Sciatic nerve (tissue), 2 donors: ENCODE results near the gene MYBPC3. TPM values are rescaled to one million over a fixed set of nuclear protein-coding genes. Genes with fewer than 3 reads are reported as not detected.

ENCODE experiments used
- ATAC-seq: fragments of 200-7000 bp; cut with Tn5 transposase; one replicate; pipeline ENCODE4 v1.9.1; 2020; ENCODE audit warnings: mild to moderate bottlenecking, moderate library complexity
- DNase-seq: peaks from one replicate; pipeline ENCODE4 v3.0.0-alpha.2; 2020; ENCODE audit warnings: low spot score
- intact Hi-C: fragments of 100-400 bp; cut with DNase I; formaldehyde crosslinking; loops from one replicate; pipeline ENCODE4 v1.14.2; 2022
- microRNA-seq: library from miRNA; unstranded; fragments of <30 nt; microRNA quantifications from one replicate; pipeline ENCODE4 v1.2.0, GENCODE V29; 2020
- total RNA-seq: library from RNA; stranded (reverse); fragmentation: NEBNext Ultra II Directional; extraction: Animal tissue kit (Norgen Biotek cat#: 25700); gene quantifications from one replicate; pipeline ENCODE4 v1.2.1, GENCODE V29; 2021
- donor health status: DM: no; HTN: no; CAD: no.
- donor health status: DM: no; HTN: no; CAD: no.

The MYBPC3 gene
- total RNA-seq, 1 donor from 2014 or later = 0.53 TPM

DNA sequence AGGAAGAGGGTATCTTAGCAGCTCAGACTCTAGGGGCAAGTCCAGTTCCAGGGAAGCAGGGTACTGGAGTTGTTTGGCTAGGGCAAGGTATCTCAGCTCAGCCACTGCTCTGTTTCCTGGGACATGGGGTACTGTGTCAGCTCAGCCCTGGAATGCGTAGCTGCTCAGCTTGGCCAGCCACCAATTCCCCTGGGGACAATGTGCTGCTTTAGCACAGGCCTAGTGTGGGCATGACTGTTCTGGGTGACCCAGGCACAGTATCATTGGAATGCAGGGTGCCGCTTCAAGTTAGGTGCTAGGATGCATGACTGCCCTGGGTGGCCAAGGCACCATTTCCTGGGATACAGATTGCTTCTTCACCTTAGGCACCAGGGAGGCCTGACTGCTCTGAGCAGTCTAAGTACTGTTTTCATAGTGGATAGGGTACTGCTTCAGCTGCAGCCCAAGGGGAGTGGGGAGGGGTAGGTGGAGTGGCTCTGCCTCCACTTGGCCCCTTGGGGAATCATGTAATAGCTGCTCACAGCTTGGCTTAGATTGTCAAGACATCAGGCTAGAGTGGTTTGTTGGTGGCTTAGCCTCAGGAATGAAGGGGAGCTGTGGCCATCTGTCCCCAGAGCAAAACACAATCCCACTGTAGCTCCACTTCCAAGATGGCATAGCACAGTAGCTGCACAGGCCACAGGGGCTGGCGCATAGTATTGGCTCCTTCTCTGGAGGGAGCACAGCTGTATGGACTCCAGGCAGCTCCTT lies 46.6 kb downstream of the MYBPC3 start:
- intact Hi-C loops = loop anchor here (5.0 kb wide), 1 partner anchor 964 kb away; no protein-coding TSS in a partner anchor
- ATAC-seq = peak; percentile 75

DNA sequence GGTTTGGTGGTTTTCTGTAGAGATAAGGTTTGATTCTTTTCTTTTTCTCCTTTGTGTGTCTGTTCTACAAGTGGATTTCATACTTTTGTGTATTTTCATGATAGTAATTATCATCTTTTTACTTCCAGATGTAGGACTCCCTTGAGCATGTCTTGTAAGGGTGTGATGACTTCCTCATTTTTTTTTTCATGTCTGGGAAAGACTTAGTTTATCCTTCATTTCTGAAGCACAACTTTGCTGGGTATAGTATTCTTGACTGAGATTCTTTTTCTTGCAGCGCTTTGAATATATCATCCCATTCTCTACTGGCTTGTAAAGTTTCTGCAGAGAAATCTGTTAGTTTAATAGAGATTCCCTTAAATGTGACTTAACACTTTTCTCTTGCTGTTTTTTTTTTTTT lies 49.6 kb downstream of the MYBPC3 start:
- intact Hi-C loops = no loop called here
- ATAC-seq (no peak), DNase-seq (no peak)

More for the DNA sequence above, 46.6 kb downstream of the MYBPC3 start:
- DNase-seq = no peak

DNA sequence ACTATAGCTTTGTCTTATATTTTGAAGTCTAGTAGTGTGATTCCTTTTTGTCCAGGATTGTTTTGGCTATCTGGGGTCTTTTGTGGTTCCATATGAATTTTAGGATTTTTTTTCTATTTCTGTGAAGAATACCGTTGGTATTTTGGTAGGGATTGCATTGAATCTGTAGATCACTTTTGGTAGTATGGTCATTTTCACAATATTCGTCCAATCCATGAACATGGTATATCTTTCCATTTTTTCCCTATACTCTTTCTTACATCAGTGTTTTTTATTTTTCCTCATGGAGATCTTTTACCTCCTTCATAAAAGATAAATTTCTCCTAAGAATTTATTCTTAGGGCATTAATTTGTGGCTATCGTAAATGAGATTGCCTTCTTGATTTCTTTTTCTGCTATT lies 53.4 kb downstream of the MYBPC3 start:
- intact Hi-C loops = no loop called here
- DNase-seq = no peak
- no peak for ATAC-seq

DNA sequence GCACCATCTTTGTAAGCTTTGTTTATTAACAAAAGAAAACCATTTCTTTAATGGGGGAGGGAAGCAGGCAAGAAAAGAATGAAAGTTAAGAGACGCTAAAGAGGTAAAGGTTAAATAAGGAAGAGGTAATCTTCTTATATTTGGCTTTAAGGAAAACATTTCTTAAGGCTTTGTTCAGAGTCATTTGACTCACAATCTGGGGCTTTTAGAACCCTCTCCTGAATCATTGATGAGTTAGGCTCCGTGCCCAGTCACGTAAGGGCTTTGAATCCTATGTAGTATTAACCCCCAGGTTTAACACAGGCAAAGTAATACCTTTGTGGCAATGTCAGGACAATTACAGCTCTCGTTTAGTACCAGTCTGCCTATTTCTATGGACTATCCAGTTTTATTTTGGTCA lies 56.5 kb downstream of the MYBPC3 start:
- ATAC-seq = no peak
- intact Hi-C loops = no loop called here

DNA sequence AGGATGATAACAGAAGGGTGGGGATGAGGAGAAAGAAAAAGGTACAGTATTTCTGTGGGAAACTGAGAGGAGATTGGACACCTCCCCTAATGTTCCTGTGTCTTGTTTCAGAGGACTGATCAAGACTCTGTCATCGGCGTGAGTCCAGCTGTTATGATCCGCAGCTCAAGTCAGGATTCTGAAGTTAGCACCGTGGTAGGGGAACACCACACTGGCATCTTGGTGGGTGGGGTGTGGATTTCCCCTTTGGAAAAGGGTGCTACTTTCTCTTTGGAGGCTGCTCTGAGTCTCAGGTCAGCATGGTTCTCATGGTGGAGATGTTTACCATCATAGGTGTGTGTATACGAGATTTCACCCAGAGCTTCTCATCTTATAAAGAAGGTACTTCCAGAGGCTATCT lies 57.1 kb downstream of the MYBPC3 start:
- intact Hi-C loops = no loop called here
- ATAC-seq (no peak), DNase-seq (no peak)

More for the DNA sequence above, 56.5 kb downstream of the MYBPC3 start:
- DNase-seq = no peak

DNA sequence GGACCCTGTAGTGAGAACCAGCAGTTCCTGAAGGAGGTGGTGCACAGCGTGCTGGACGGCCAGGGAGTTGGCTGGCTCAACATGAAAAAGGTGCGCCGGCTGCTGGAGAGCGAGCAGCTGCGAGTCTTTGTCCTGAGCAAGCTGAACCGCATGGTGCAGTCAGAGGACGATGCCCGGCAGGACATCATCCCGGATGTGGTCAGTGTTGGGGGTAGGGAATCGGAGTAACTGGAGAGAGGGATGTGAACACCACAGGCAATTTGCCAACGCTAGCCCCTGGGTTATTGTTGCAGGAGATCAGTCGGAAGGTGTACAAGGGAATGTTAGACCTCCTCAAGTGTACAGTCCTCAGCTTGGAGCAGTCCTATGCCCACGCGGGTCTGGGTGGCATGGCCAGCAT lies 62.6 kb downstream of the MYBPC3 start:
- intact Hi-C loops = no loop called here
- DNase-seq (no peak), ATAC-seq (no peak)

DNA sequence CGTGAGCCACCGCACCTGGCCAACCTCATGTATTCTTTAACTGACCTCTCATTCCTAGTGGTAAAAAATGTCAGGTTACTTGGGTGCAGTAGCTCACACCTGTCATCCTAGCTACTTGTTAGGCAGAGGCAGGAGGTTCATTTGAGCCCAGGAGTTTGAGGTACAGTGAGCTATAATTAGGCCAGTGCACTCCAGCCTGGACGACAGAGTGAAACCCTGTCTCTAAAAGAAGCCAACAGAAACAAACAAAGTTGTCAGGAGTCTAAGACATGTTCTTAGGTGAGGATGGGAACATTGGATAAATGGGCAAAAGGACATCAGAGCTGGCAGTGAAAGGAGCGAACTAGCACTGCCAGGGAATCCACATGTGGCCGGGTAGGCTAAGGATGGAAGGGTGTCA lies 64.4 kb downstream of the MYBPC3 start:
- no peak for DNase-seq
- no peak for ATAC-seq
- intact Hi-C loops = no loop called here

DNA sequence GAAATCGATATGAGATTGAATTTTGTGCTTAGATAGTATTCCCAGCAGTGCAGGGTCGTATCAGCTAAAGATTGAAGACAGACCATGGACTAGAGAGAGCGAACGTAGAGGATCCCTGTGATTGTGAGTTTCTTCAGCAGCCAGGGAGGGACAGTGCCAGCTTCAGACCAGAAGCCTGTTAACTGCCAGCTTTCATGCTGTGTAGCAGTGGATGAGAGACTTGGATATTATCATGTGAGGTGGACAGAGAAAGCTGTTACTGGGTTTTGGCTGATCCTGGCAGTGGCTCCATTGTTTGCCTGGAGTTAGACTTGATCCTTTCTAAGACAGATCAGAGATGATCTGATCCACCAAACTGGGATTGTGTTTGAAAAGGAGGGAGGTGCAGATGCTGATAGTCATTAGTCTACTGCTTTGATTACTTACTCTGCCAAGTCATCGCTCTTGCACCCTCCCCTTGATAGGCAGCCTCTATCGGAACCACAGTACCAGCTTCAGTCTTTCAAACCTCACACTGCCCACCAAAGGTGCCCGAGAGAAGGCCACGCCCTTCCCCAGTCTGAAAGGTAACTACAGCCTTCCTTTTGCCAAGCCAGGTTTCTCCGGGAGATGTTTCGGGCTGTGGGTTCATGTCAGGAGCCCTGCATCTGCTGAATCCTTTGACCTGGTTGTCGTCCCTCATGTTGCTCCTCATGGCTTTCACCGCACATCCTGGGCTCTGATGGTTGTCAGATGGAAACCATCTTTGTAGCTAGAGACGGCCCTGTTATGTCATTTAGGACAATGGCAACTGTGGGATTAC lies 66.3 kb downstream of the MYBPC3 start:
- ATAC-seq (no peak), DNase-seq (no peak)
- intact Hi-C loops = no loop called here

DNA sequence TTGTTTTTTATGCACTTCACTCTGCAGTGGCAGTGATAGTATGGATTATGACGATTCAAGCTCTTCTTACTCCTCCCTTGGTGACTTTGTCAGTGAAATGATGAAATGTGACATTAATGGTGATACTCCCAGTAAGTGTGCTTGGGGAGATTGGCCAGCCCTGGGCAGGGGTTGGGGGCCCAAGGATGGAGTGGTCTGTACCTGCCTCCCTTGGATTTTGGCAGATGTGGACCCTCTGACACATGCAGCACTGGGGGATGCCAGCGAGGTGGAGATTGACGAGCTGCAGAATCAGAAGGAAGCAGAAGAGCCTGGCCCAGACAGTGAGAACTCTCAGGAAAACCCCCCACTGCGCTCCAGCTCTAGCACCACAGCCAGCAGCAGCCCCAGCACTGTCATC lies 68.4 kb downstream of the MYBPC3 start:
- intact Hi-C loops = no loop called here
- no peak for ATAC-seq

DNA sequence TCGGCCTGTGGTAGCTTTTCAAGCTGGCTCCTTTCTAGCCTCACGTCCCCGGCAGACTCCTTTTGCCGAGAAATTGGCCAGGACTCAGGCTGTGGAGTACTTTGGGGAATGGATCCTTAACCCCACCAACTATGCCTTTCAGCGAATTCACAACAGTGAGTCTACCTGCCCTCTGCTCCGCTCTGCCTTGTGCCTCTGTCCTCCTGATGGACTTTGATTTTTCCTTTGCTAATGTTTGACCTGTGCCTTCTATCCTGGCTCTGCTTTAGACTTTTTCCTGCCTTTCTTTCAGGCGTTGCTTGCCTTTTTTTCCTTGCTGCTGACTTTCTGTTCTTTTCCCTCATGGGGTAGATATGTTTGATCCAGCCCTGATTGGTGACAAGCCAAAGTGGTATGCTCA lies 70.0 kb downstream of the MYBPC3 start:
- DNase-seq (no peak), ATAC-seq (no peak)
- intact Hi-C loops = no loop called here

More for the DNA sequence above, 68.4 kb downstream of the MYBPC3 start:
- no peak for DNase-seq

Small RNA genes within 50 kb of the gene (microRNA-seq; reads per million reads assigned to microRNA genes)
- gene MIR4487 = not detected

Other genes with a start within 250 kb of the MYBPC3 start
- gene ARFGAP2, start 175.8 kb downstream of the MYBPC3 start, total RNA-seq = 94.2 TPM
- 66.0 TPM for gene PACSIN3, start 166.3 kb downstream of the MYBPC3 start, total RNA-seq
- gene DDB2, start 137.7 kb downstream of the MYBPC3 start, total RNA-seq = 44.3 TPM
- gene ACP2, start 103.9 kb downstream of the MYBPC3 start, total RNA-seq = 35.7 TPM
- gene NR1H3, start 94.7 kb downstream of the MYBPC3 start, total RNA-seq = 132 TPM
- gene MADD, start 82.6 kb downstream of the MYBPC3 start, total RNA-seq = 52.3 TPM
- gene SPI1, start 25.8 kb upstream of the MYBPC3 start, total RNA-seq = 47.0 TPM
- 55.5 TPM for gene SLC39A13, start 55.9 kb upstream of the MYBPC3 start, total RNA-seq
- gene PSMC3, start 73.7 kb upstream of the MYBPC3 start, total RNA-seq = 97.5 TPM
- 4.9 TPM for gene RAPSN, start 96.4 kb upstream of the MYBPC3 start, total RNA-seq
- gene CELF1, start 200.4 kb upstream of the MYBPC3 start, total RNA-seq = 113 TPM
- gene PTPMT1, start 212.9 kb upstream of the MYBPC3 start, total RNA-seq = 31.3 TPM
- 12.5 TPM for gene KBTBD4, start 226.3 kb upstream of the MYBPC3 start, total RNA-seq
- gene NDUFS3, start 226.4 kb upstream of the MYBPC3 start, total RNA-seq = 46.0 TPM
- 3.0 TPM for gene FAM180B, start 234.0 kb upstream of the MYBPC3 start, total RNA-seq
- gene C1QTNF4, start 241.7 kb upstream of the MYBPC3 start, total RNA-seq = 5.0 TPM